GM12892 (cell line): ENCODE measurements around the gene ANKRD24.

Experiments used
- POLR2A ChIP-seq: IDR thresholded peaks from 2 replicates; pipeline ENCODE4 v1.6.1; 2011; ENCODE audit warnings: low read depth, low read length, control low read depth
- POLR2AphosphoS5 ChIP-seq: IDR thresholded peaks from 2 replicates; pipeline ENCODE4 v1.6.1; 2011; ENCODE audit warnings: low read depth, low read length, control low read depth

DNA sequence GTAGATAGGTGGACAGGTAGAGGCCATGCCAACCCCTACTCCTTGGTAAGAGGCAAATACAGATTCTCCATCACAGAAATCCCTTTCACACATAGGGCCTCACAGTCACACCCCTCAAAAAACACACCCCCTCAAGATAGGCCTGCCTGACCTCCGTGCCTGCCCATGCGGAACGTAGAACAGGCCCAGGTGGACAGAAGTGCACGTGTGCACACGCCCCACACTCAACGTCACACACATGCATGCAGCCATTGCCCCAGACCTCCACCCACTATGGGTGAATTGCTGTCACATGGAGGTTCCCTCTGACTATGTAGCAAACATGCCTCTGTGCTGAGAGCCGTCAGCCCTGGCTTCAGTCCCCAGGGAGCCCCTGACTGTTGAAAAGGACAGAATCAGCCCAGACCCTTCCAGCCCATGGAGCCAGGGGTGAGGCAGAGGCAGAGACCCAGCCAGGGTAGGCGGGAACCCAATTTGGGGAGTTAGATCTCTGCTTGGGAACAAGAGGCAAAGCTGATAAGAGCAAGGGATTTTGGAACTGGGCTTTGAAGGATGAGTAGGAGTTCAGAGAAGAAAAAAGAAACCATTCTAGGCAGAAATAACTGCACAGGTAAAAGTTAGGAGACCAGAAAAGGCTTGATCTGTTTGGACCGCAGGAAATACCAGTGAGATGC, 3.1 kb downstream of the ANKRD24 start:
- no peak for TF ChIP-seq POLR2AphosphoS5
- no peak for TF ChIP-seq POLR2A
